HTR-8/SVneo (cell line): ENCODE results near the gene INMT.

Experiments
- DNase-seq: peaks from one replicate; pipeline ENCODE4 v3.0.0; 2011; ENCODE audit warnings: low spot score, mixed read lengths; ENCODE audit not compliant: insufficient read length
- FAIRE-seq: peaks from 2 replicates; lab custom pipeline; 2011; peaks lifted over from hg19 to GRCh38; lab: Jason Lieb, UNC

INMT gene

DNA sequence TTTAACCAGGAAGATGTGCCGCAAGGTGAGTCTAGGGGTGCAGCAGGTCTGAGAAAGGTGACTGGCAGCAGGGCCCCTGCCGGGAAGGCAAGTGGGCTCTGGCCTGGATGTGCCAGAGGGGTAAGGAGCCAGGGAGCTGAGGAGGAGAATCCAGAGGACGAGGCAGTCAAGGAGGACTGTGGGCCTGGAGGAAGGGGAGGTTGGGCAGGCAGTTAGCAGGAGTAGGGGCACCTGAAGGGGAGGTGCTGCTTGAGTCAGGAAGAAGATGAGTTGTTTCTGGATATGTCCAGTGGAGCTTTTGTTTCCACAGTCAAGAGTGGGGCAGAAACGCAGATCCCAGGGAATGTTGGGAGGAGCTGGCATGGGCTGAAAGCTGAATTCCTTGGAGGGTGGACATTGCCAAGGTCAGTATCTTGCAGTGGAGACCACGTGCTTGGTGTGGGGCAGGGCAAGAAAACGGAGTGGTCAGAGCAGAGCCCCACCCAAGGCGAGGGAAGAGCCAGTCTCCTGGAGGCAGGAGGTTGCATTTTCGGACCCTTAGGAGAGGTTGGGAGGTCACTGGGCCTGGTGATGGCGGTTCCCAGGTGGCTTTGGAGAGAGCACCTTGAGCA is 53.3 kb downstream of the INMT start:
- DNase-seq = no peak
- FAIRE-seq = no peak

DNA sequence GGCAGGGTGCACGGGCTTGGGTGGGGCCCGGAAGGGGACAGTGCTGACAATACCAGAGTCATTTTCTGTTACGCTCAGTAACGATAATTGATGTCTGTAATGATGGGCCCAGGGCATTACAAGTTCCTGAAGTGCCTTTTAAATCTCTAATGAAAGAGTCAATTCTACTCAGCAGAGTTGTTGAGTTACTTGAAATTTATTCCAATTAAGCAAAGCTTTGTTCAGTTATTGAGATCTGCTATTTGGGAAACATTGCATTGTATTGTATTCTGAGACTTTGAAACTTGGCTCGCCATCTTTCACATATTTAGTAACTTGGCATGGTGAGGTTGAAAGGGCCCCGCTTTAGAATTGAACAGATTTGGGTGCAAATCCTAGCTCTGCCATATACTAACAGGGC is 54.0 kb downstream of the INMT start:
- no peak for FAIRE-seq
- DNase-seq = no peak
